ENCODE data around the gene WDFY3. TPM values are rescaled to one million over a fixed set of nuclear protein-coding genes. Genes with fewer than 3 reads are reported as not detected.
"Not testable (repeated sequence)": the region's sequence is repeated elsewhere in the genome, so short reads cannot be mapped to it uniquely, and the experiment has no call there.

Gene WDFY3
- total and polyA plus RNA-seq, 3 experiments from 2014 or later, result 0.53 to 0.85 TPM; not detected in 1

- no peak for DNase-seq
- Histone ChIP-seq H3K27ac (ENCODE audit: low read depth, low read length) (no peak overlapping the region), H3K36me3 (ENCODE audit: insufficient read depth, low read length) (no peaks in the 10 kb centered on the region), H3K27me3 (ENCODE audit: insufficient read depth, low read length, poor library complexity, severe bottlenecking) (no peaks in the 10 kb centered on the region), H3K4me1 (ENCODE audit: insufficient read depth, low read length) (no peaks in the 10 kb centered on the region), H3K4me3 (ENCODE audit: low read length) (no peak overlapping the region), H3K9me3 (ENCODE audit: low read length) (no peaks in the 10 kb centered on the region)
- Mint-ChIP-seq H3K9me3 (peaks cover 0 to 6% (median 0%) of the 10 kb centered on the region in 5 donors), H3K27me3 (peaks cover 0 to 2% of the 10 kb centered on the region in 2 donors), H3K27ac (no peak overlapping the region), H3K36me3 (no peaks in the 10 kb centered on the region), H3K4me1 (no peaks in the 10 kb centered on the region), H3K4me3 (no peak overlapping the region)
- CTCF ChIA-PET, result no interaction called here
- POLR2A ChIA-PET, result no interaction called here
These were observed 297.3 kb downstream of the WDFY3 start for GRCh38 chr4:84669201-84669600.

DNA sequence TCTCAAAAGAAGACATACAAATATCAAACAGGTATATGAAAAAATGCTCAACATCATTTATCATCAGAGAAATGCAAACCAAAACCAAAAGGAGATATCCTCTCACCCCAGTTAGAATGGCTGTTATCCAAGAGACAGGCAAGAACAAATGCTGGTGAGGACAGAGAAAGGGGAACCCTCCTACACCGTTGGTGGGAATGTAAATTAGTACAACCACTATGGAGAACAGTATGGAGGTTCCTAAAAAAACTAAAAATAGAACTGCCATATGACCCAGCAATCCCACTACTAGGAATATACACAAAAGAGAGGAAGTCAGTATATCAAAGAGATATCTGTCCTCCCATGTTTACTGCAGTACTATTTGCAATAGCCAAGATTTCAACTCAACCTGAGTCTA lies 300.1 kb downstream of the WDFY3 start:
- Histone ChIP-seq H3K27me3 (ENCODE audit: insufficient read depth, low read length, poor library complexity, severe bottlenecking) (no peaks in the 10 kb centered on the region), H3K4me1 (ENCODE audit: insufficient read depth, low read length) (no peaks in the 10 kb centered on the region), H3K27ac (ENCODE audit: low read depth, low read length) (no peak overlapping the region), H3K9me3 (ENCODE audit: low read length) (no peaks in the 10 kb centered on the region), H3K36me3 (ENCODE audit: insufficient read depth, low read length) (no peaks in the 10 kb centered on the region), H3K4me3 (ENCODE audit: low read length) (no peak overlapping the region)
- Mint-ChIP-seq H3K27me3 (peaks cover 0 to 3% of the 10 kb centered on the region in 2 donors), H3K27ac (no peak overlapping the region), H3K36me3 (no peaks in the 10 kb centered on the region), H3K4me3 (no peak overlapping the region), H3K9me3 (peaks cover 0 to 6% (median 0%) of the 10 kb centered on the region in 5 donors), H3K4me1 (no peaks in the 10 kb centered on the region)
- ChIA-PET POLR2A (no interaction called here), CTCF (no interaction called here)
- DNase-seq, result no peak

GRCh38 chr4:84664767-84665166 lies 301.7 kb downstream of the WDFY3 start:
- H3K27ac Mint-ChIP-seq; H3K9me3 Mint-ChIP-seq; H3K4me1 Mint-ChIP-seq; H3K4me3 Mint-ChIP-seq; H3K27me3 Mint-ChIP-seq; DNase-seq; CTCF ChIA-PET; H3K27ac ChIP-seq (ENCODE audit: low read depth, low read length); H3K4me1 ChIP-seq (ENCODE audit: insufficient read depth, low read length); H3K36me3 ChIP-seq (ENCODE audit: insufficient read depth, low read length); POLR2A ChIA-PET; H3K27me3 ChIP-seq (ENCODE audit: insufficient read depth, low read length, poor library complexity, severe bottlenecking); H3K4me3 ChIP-seq (ENCODE audit: low read length); H3K9me3 ChIP-seq (ENCODE audit: low read length); H3K36me3 Mint-ChIP-seq: not testable (repeated sequence)

DNA sequence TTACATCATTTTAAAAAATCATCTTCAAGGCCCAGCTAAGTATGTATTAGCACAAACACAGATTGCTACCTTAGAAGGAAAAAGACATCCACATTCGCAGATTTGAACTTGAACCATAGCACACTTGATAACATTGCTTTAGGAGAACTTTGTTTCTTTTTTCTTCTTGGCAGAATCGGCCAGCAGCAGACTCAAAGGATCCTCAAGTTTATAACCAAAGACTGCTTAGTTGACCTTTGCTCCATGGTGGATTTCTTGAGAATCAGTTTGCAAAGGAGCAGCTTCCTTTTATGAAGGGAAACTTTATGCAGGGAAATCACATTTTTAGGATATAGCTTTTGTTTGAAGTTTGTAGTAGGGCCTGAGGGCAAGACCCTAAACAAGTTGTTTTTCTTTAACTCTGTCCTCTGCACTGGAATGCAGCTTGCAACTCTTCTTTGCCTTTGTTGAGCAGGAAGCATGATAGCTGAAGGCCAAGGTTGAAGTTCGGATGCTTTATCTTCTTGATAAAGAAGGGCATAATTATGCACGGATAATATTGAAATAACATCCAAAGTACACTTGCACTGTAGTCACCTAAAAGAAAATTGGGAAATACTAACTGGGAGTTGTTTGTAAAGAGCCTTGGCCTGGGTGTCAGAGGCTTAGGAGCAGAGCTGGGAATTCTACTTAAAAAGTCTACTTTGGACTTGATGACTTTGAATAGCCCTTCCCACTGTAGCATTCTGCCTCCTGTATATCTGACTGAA lies 305.1 kb downstream of the WDFY3 start:
- POLR2A ChIA-PET, result no interaction called here
- Mint-ChIP-seq H3K27me3 (peaks cover 0 to 1% of the 10 kb centered on the region in 2 donors), H3K4me3 (no peak overlapping the region), H3K27ac (no peak overlapping the region), H3K4me1 (no peaks in the 10 kb centered on the region), H3K36me3 (peaks cover 0 to 3% (median 0%) of the 10 kb centered on the region in 3 donors), H3K9me3 (peaks cover under 1 to 6% (median 4%) of the 10 kb centered on the region in 5 donors)
- CTCF ChIA-PET, result no interaction called here
- H3K4me3 ChIP-seq (ENCODE audit: low read length), result no peak overlapping the region
- H3K27ac ChIP-seq (ENCODE audit: low read depth, low read length), result no peak overlapping the region
- no peaks in the 10 kb centered on the region for H3K4me1 ChIP-seq (ENCODE audit: insufficient read depth, low read length)
- DNase-seq, result no peak
- H3K27me3 ChIP-seq (ENCODE audit: insufficient read depth, low read length, poor library complexity, severe bottlenecking), result no peaks in the 10 kb centered on the region
- H3K9me3 ChIP-seq (ENCODE audit: low read length), result no peaks in the 10 kb centered on the region
- no peaks in the 10 kb centered on the region for H3K36me3 ChIP-seq (ENCODE audit: insufficient read depth, low read length)

DNA sequence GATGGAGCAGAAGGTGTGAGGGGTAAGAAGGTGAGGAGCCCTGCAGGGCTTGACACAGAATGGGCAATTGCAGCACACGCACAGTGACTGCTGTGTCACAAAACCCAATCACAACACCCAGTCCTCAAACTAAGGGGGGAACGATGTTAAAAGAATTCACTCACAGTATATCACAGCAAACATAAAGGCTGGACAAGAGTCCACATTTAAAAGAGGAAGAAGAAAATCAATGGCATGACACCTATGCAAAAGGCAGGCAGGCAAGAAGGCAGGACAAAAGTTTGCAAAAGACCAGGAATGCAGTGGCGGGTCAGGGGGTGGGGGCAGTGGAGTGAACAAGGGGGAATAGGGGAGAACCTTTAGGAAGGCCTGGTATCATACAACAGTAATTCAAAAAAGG lies 305.9 kb downstream of the WDFY3 start:
- Mint-ChIP-seq H3K27ac (no peak overlapping the region), H3K4me1 (no peaks in the 10 kb centered on the region), H3K27me3 (peaks cover 0 to 1% of the 10 kb centered on the region in 2 donors), H3K4me3 (no peak overlapping the region), H3K9me3 (peaks cover 0 to 9% (median 4%) of the 10 kb centered on the region in 5 donors), H3K36me3 (peaks cover 0 to 4% (median 0%) of the 10 kb centered on the region in 3 donors)
- Histone ChIP-seq H3K9me3 (ENCODE audit: low read length) (no peaks in the 10 kb centered on the region), H3K4me1 (ENCODE audit: insufficient read depth, low read length) (no peaks in the 10 kb centered on the region), H3K4me3 (ENCODE audit: low read length) (no peak overlapping the region), H3K27me3 (ENCODE audit: insufficient read depth, low read length, poor library complexity, severe bottlenecking) (no peaks in the 10 kb centered on the region), H3K27ac (ENCODE audit: low read depth, low read length) (no peak overlapping the region), H3K36me3 (ENCODE audit: insufficient read depth, low read length) (no peaks in the 10 kb centered on the region)
- POLR2A ChIA-PET, result no interaction called here
- no peak for DNase-seq
- CTCF ChIA-PET, result no interaction called here

- no peak for DNase-seq
- ChIA-PET POLR2A (no interaction called here), CTCF (no interaction called here)
- H3K36me3 Mint-ChIP-seq, result peaks cover 0 to 4% (median 2%) of the 10 kb centered on the region in 3 donors
- H3K27me3 Mint-ChIP-seq, result peaks cover 0 to 1% of the 10 kb centered on the region in 2 donors
- H3K27me3 ChIP-seq (ENCODE audit: insufficient read depth, low read length, poor library complexity, severe bottlenecking), result no peaks in the 10 kb centered on the region
- H3K36me3 ChIP-seq (ENCODE audit: insufficient read depth, low read length), result no peaks in the 10 kb centered on the region
- no peak overlapping the region for H3K27ac ChIP-seq (ENCODE audit: low read depth, low read length)
- no peaks in the 10 kb centered on the region for H3K4me1 Mint-ChIP-seq
- no peak overlapping the region for H3K27ac Mint-ChIP-seq
- H3K9me3 ChIP-seq (ENCODE audit: low read length), result no peaks in the 10 kb centered on the region
- H3K4me3 ChIP-seq (ENCODE audit: low read length), result no peak overlapping the region
- H3K4me1 ChIP-seq (ENCODE audit: insufficient read depth, low read length), result no peaks in the 10 kb centered on the region
- H3K4me3 Mint-ChIP-seq, result no peak overlapping the region
- H3K9me3 Mint-ChIP-seq, result peaks cover 0 to 7% (median 3%) of the 10 kb centered on the region in 5 donors
These were observed 314.0 kb downstream of the WDFY3 start for GRCh38 chr4:84652478-84652877.

DNA sequence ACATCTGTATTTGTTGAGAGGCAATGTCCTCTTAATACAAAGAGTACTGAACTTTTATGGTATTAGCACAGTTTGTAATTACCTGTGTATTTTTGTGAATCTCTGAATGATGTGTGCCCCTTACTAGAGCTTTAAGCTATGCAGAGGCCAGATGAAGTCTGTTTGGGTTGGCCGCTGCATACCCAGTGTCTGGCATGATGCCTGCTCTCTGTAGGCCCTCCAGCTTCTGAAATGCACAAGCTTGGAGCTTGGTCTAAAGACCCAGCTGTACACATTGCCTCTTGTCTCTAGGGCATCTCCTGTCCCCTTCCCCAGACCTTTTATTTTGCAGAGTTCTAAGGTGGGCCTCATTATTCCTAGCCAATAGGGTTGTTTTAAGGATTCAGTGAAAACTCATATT lies 315.0 kb downstream of the WDFY3 start:
- H3K9me3 Mint-ChIP-seq, result peaks cover 0 to 5% (median under 1%) of the 10 kb centered on the region in 5 donors

DNA sequence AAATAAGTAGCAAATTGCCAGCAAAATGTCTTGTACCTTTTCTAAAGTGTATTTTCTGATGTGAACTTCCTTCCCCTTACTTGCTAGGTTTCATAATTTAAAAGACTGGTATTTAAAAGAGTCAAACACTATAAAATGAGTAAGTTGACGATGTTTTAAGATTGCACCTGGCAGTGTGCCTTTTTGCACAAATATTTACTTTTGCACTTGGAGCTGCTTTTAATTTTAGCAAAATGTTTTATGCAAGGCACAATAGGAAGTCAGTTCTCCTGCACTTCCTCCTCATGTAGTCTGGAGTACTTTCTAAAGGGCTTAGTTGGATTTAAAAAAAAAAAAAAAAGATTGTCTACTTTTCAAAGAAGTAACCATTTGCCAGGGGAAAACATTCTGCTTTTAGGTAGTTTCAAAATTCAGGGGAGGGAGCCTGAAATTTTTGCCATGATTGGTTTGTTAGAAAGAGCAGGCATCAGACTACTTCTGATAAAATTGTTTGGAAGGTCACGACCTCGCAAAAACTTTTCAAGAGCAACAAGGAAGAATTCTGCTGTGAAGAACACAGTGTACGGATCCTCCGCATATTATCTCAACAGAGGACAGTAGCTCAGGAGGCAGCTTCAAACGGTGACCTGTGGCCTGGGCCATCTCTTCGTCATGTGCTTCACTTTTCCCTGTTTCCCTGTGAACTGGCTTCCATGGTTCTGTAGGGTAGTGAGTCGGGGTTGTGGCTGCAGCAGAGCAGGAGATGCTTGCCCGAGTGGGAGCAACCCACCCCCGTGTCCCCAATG lies 317.4 kb downstream of the WDFY3 start:
- POLR2A ChIA-PET, result no interaction called here
- Mint-ChIP-seq H3K27me3 (peaks cover 0 to 1% of the 10 kb centered on the region in 2 donors), H3K9me3 (no peaks in the 10 kb centered on the region), H3K36me3 (peaks cover 0 to 2% (median 0%) of the 10 kb centered on the region in 3 donors), H3K4me3 (no peak overlapping the region), H3K4me1 (no peaks in the 10 kb centered on the region), H3K27ac (no peak overlapping the region)
- H3K27me3 ChIP-seq (ENCODE audit: insufficient read depth, low read length, poor library complexity, severe bottlenecking), result no peaks in the 10 kb centered on the region
- no peak overlapping the region for H3K4me3 ChIP-seq (ENCODE audit: low read length)
- H3K4me1 ChIP-seq (ENCODE audit: insufficient read depth, low read length), result no peaks in the 10 kb centered on the region
- DNase-seq, result no peak
- H3K36me3 ChIP-seq (ENCODE audit: insufficient read depth, low read length), result no peaks in the 10 kb centered on the region
- H3K9me3 ChIP-seq (ENCODE audit: low read length), result no peaks in the 10 kb centered on the region
- CTCF ChIA-PET, result no interaction called here
- no peak overlapping the region for H3K27ac ChIP-seq (ENCODE audit: low read depth, low read length)

More for the DNA sequence above, 315.0 kb downstream of the WDFY3 start:
- no peaks in the 10 kb centered on the region for H3K9me3 ChIP-seq (ENCODE audit: low read length)
- H3K36me3 Mint-ChIP-seq, result peaks cover 0 to 2% (median 1%) of the 10 kb centered on the region in 3 donors
- H3K27me3 Mint-ChIP-seq, result peaks cover 0 to 1% of the 10 kb centered on the region in 2 donors
- no peaks in the 10 kb centered on the region for H3K4me1 Mint-ChIP-seq
- H3K27me3 ChIP-seq (ENCODE audit: insufficient read depth, low read length, poor library complexity, severe bottlenecking), result no peaks in the 10 kb centered on the region
- CTCF ChIA-PET, result no interaction called here
- no peak overlapping the region for H3K4me3 Mint-ChIP-seq
- H3K27ac Mint-ChIP-seq, result no peak overlapping the region
- no peak overlapping the region for H3K4me3 ChIP-seq (ENCODE audit: low read length)
- H3K36me3 ChIP-seq (ENCODE audit: insufficient read depth, low read length), result no peaks in the 10 kb centered on the region
- H3K27ac ChIP-seq (ENCODE audit: low read depth, low read length), result no peak overlapping the region
- POLR2A ChIA-PET, result no interaction called here
- no peaks in the 10 kb centered on the region for H3K4me1 ChIP-seq (ENCODE audit: insufficient read depth, low read length)
- no peak for DNase-seq

Measured in CD8-positive, alpha-beta memory T cell (primary cell).